LoVo (cell line): ENCODE measurements around the gene ACTR2.
"Not testable (repeated sequence)": the region's sequence is repeated elsewhere in the genome, so short reads cannot be mapped to it uniquely, and the experiment has no call there.

ENCODE experiments used
- DNase-seq: peaks from one replicate; pipeline ENCODE4 v3.0.0-alpha.2; 2016; ENCODE audit warnings: low spot score

ACTR2 gene

GRCh38 chr2:65231121-65231520 lies 3.5 kb downstream of the ACTR2 start:
- DNase-seq: no peak

GRCh38 chr2:65231892-65232477 lies 4.4 kb downstream of the ACTR2 start:
- no peak for DNase-seq

- no peak for DNase-seq
Observed at GRCh38 chr2:65232636-65233035, 5.0 kb downstream of the ACTR2 start.

GRCh38 chr2:65240657-65241056 lies 13.0 kb downstream of the ACTR2 start:
- no peak for DNase-seq

- not testable (repeated sequence) for DNase-seq
Observed at GRCh38 chr2:65244452-65244851, 16.8 kb downstream of the ACTR2 start.

GRCh38 chr2:65252640-65253039 lies 25.0 kb downstream of the ACTR2 start:
- no peak for DNase-seq

- DNase-seq: no peak
Observed at GRCh38 chr2:65255356-65255755, 27.7 kb downstream of the ACTR2 start.

- no peak for DNase-seq
Observed at GRCh38 chr2:65256054-65256453, 28.4 kb downstream of the ACTR2 start.

GRCh38 chr2:65257866-65258265 lies 30.2 kb downstream of the ACTR2 start:
- DNase-seq: not testable (repeated sequence)

- no peak for DNase-seq
Observed at GRCh38 chr2:65261676-65262075, 34.0 kb downstream of the ACTR2 start.

GRCh38 chr2:65263262-65263661 lies 35.6 kb downstream of the ACTR2 start:
- no peak for DNase-seq

- DNase-seq: no peak
Observed at GRCh38 chr2:65263986-65264385, 36.4 kb downstream of the ACTR2 start.

- DNase-seq: peak; percentile 57
Observed at GRCh38 chr2:65264821-65265670, 37.4 kb downstream of the ACTR2 start.

- no peak for DNase-seq
Observed at GRCh38 chr2:65265671-65266045, 38.0 kb downstream of the ACTR2 start.

GRCh38 chr2:65267008-65267407 lies 39.4 kb downstream of the ACTR2 start:
- DNase-seq: no peak

- no peak for DNase-seq
Observed at GRCh38 chr2:65268957-65269356, 41.3 kb downstream of the ACTR2 start.

GRCh38 chr2:65273344-65273743 lies 45.7 kb downstream of the ACTR2 start:
- no peak for DNase-seq

GRCh38 chr2:65275141-65275915 lies 47.7 kb downstream of the ACTR2 start:
- DNase-seq: no peak

- no peak for DNase-seq
Observed at GRCh38 chr2:65276609-65277008, 49.0 kb downstream of the ACTR2 start.

GRCh38 chr2:65277118-65277517 lies 49.5 kb downstream of the ACTR2 start:
- no peak for DNase-seq

- DNase-seq: no peak
Observed at GRCh38 chr2:65277791-65278483, 50.3 kb downstream of the ACTR2 start.

- DNase-seq: no peak
Observed at GRCh38 chr2:65278531-65278981, 50.9 kb downstream of the ACTR2 start.
